Stimulated activated CD8-positive, alpha-beta memory T cell treated with anti-CD3 and anti-CD28 coated beads, Interleukin-4, amount 100 ng/mL, for 4 hours (primary cell): ENCODE results near the gene PSPH.
"Not testable (repeated sequence)": the region's sequence is repeated elsewhere in the genome, so short reads cannot be mapped to it uniquely, and the experiment has no call there.

Source experiments
- DNase-seq, 2 donors: peaks; one replicate each; pipeline ENCODE4 v3.0.0-alpha.2; 2020; ENCODE audit warnings: low read depth in 2 of 2, low spot score in 1 of 2

The PSPH gene

GRCh38 chr7:56063500-56063881 is 12.2 kb upstream of the PSPH start:
- DNase-seq: no peak

GRCh38 chr7:56062382-56062781 is 11.1 kb upstream of the PSPH start:
- DNase-seq: no peak

GRCh38 chr7:56053993-56054392 is 2.7 kb upstream of the PSPH start:
- no peak for DNase-seq

- no peak for DNase-seq
Observed at GRCh38 chr7:56053379-56053778, 2.1 kb upstream of the PSPH start.

- no peak for DNase-seq
Observed at GRCh38 chr7:56051053-56051338, 248 bp downstream of the PSPH start.

GRCh38 chr7:56048763-56049162 is 2.5 kb downstream of the PSPH start:
- not testable (repeated sequence) for DNase-seq

- DNase-seq: no peak
Observed at GRCh38 chr7:56048245-56048644, 3.0 kb downstream of the PSPH start.

- DNase-seq: not testable (repeated sequence)
Observed at GRCh38 chr7:56047446-56048116, 3.7 kb downstream of the PSPH start.

- DNase-seq: no peak
Observed at GRCh38 chr7:56046721-56047445, 4.4 kb downstream of the PSPH start.

GRCh38 chr7:56045758-56046157 is 5.5 kb downstream of the PSPH start:
- not testable (repeated sequence) for DNase-seq

- DNase-seq: no peak
Observed at GRCh38 chr7:56040730-56041129, 10.5 kb downstream of the PSPH start.

GRCh38 chr7:56033671-56034432 is 17.4 kb downstream of the PSPH start:
- DNase-seq: peak; percentile 29 to 43

- DNase-seq: not testable (repeated sequence)
Observed at GRCh38 chr7:56032578-56032977, 18.7 kb downstream of the PSPH start.

- not testable (repeated sequence) for DNase-seq
Observed at GRCh38 chr7:56031556-56031955, 19.7 kb downstream of the PSPH start.

GRCh38 chr7:56030340-56030739 is 20.9 kb downstream of the PSPH start:
- DNase-seq: no peak

GRCh38 chr7:56028942-56029630 is 22.2 kb downstream of the PSPH start:
- DNase-seq: no peak

GRCh38 chr7:56026538-56026937 is 24.7 kb downstream of the PSPH start:
- no peak for DNase-seq

GRCh38 chr7:56023500-56023899 is 27.7 kb downstream of the PSPH start:
- no peak for DNase-seq

- no peak for DNase-seq
Observed at GRCh38 chr7:56019501-56019900, 31.7 kb downstream of the PSPH start.

- DNase-seq: not testable (repeated sequence)
Observed at GRCh38 chr7:56017015-56017414, 34.2 kb downstream of the PSPH start.

GRCh38 chr7:56009695-56010094 is 41.5 kb downstream of the PSPH start:
- no peak for DNase-seq

- no peak for DNase-seq
Observed at GRCh38 chr7:56007891-56008290, 43.4 kb downstream of the PSPH start.
